SU-DHL-6 (cell line): ENCODE results near the gene KCTD18.

Source experiments
- CTCF ChIP-seq: fragments of 200-600 bp; sonication (generic); IDR thresholded peaks from one replicate; pipeline ENCODE4 v1.5.1; 2017; ENCODE audit warnings: antibody characterized with exemption, mild to moderate bottlenecking, low read length, moderate library complexity; ENCODE audit not compliant: insufficient read depth, poor library complexity, severe bottlenecking
- EZH2phosphoT487 ChIP-seq: fragments of 200-600 bp; sonication (generic), shearing (Covaris generic); conservative IDR thresholded peaks from 2 replicates; pipeline ENCODE4 v1.6.1; 2018; ENCODE audit warnings: mild to moderate bottlenecking, antibody characterized with exemption, low read length, moderate library complexity, mixed read lengths

- TF ChIP-seq CTCF (no peak), EZH2phosphoT487 (no peak)
Measured at GRCh38 chr2:200488169-200488568, 21.7 kb downstream of the KCTD18 start.
